BLaER1 treated with 17β-estradiol and CSF1 and Interleukin-3, amounts not matched to agents 10 nM and 100 nM (cell line): Measurements from ENCODE around the gene FRY.

ENCODE experiments used
- H3K27ac ChIP-seq, 11 experiments: shearing (Covaris generic); formaldehyde crosslinking; 2 replicates each; pipeline ENCODE4 v1.8.1; 2022
- H3K27me3 ChIP-seq, 11 experiments: shearing (Covaris generic); formaldehyde crosslinking; 2 replicates each; pipeline ENCODE4 v1.8.1; 2022
- H3K36me3 ChIP-seq, 11 experiments: shearing (Covaris generic); formaldehyde crosslinking; 2 replicates each; pipeline ENCODE4 v1.8.1; 2022
- H3K4me1 ChIP-seq, 10 experiments: shearing (Covaris generic); formaldehyde crosslinking; 2 replicates each; pipeline ENCODE4 v1.8.1; 2022
- H3K4me2 ChIP-seq, 11 experiments: shearing (Covaris generic); formaldehyde crosslinking; 2 replicates each; pipeline ENCODE4 v1.8.1; 2022
- H3K4me3 ChIP-seq, 10 experiments: shearing (Covaris generic); formaldehyde crosslinking; 2 replicates each; pipeline ENCODE4 v1.8.1; 2022
- H3K9ac ChIP-seq, 11 experiments: shearing (Covaris generic); formaldehyde crosslinking; 2 replicates each; pipeline ENCODE4 v1.8.1; 2022
- H3K9me3 ChIP-seq, 11 experiments: shearing (Covaris generic); formaldehyde crosslinking; replicated peaks in 1 of 11; 2 replicates each; pipeline ENCODE4 v1.8.1; 2022
- H4K20me1 ChIP-seq, 11 experiments: shearing (Covaris generic); formaldehyde crosslinking; 2 replicates each; pipeline ENCODE4 v1.8.1; 2022
- Cebpa-rat ChIP-seq, 11 experiments: shearing (Covaris generic); IDR thresholded peaks; 2 replicates each; pipeline ENCODE4 v1.8.1; 2022

The FRY gene

GRCh38 chr13:32079587-32079986 is 48.0 kb downstream of the FRY start:
- H3K4me3 ChIP-seq = no peak overlapping the region
- no peaks in the 10 kb centered on the region for H3K36me3 ChIP-seq
- no peak overlapping the region for H3K9ac ChIP-seq
- H3K4me1 ChIP-seq = peaks cover 0 to 6% (median 2%) of the 10 kb centered on the region in 10 experiments; a peak in 8 of 20 replicates
- H3K27ac ChIP-seq = no peak overlapping the region
- H3K27me3 ChIP-seq = no peaks in the 10 kb centered on the region
- peak overlapping the region in 7 of 11 experiments; percentile 11 to 47 (median 36); a peak in 9 of 22 replicates for H3K4me2 ChIP-seq
- TF ChIP-seq Cebpa-rat (IDR thresholded peaks at IDR 0.05) = no peak
- no peaks in the 10 kb centered on the region for H3K9me3 ChIP-seq
- no peaks in the 10 kb centered on the region for H4K20me1 ChIP-seq

DNA sequence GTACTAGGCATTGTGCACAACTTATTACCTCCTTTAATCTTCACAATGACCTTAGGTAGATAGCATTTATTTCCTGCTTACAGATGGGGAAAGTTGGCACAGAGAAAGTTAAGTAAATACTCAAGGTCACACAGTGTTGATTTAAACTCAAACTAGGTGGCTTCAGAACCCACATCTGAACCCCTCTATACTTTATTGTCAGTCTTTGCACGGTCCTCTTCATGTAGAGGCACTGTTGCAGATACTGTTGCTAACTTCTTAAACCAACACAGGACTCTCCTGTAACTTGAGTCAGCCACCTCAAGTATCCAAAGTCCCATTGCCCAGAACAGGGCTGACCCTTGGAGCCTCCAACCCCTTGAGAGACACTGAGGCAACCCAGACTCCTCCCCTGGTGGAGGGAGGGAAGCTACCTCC is 48.8 kb downstream of the FRY start:
- no peak for TF ChIP-seq Cebpa-rat (IDR thresholded peaks at IDR 0.05)
- H3K4me1 ChIP-seq = peaks cover 0 to 6% (median 2%) of the 10 kb centered on the region in 10 experiments; a peak in 8 of 20 replicates
- H3K9me3 ChIP-seq = no peaks in the 10 kb centered on the region
- H3K4me3 ChIP-seq = no peak overlapping the region
- H4K20me1 ChIP-seq = no peaks in the 10 kb centered on the region
- no peak overlapping the region for H3K9ac ChIP-seq
- no peaks in the 10 kb centered on the region for H3K36me3 ChIP-seq
- H3K27ac ChIP-seq = no peak overlapping the region
- no peak overlapping the region for H3K4me2 ChIP-seq
- no peaks in the 10 kb centered on the region for H3K27me3 ChIP-seq

DNA sequence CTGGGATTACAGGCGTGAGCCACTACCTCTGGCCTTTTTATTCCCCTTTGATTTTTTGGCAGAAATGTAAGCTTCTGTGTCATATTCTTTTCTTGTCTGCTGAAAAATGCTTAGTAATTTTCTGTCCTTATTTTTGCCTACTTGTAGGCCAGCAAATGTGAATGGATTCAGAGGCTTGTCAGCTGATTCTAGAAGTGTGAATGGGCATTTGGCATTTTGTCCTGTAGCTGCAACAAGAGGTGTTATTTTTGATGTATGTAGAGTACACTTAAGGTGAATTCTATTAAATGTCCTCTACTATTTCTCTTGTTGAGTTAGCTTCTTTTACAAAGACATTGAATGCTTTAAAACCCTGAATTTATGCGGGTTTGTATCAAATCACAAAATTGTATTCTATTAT is 50.0 kb downstream of the FRY start:
- Histone ChIP-seq H3K27me3 (no peaks in the 10 kb centered on the region), H3K4me3 (no peak overlapping the region), H3K4me2 (no peak overlapping the region), H3K9ac (no peak overlapping the region), H3K4me1 (peaks cover 0 to 6% (median 2%) of the 10 kb centered on the region in 10 experiments; a peak in 8 of 20 replicates), H3K9me3 (no peaks in the 10 kb centered on the region), H3K36me3 (no peaks in the 10 kb centered on the region), H3K27ac (no peak overlapping the region), H4K20me1 (no peaks in the 10 kb centered on the region)
- no peak for TF ChIP-seq Cebpa-rat (IDR thresholded peaks at IDR 0.05)

DNA sequence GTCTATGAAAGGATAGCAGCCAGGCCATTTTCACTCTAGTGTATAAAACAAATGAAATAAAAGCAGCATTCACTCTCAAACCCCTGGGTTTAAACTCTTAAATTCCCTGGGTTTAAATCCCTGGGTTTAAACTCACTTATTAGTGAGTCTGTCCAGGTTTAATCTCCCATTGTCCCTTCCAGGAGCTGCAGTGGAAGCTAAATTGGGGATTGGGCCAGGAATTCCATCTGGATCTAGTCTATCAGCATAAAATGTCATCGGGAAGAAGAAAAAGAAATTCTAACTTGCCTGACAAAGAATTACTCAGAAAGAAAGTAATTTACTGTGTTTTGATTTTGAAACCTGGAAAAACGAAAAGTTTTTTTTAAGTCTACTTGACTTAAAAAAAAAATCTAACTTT is 54.8 kb downstream of the FRY start:
- H3K27ac ChIP-seq = no peak overlapping the region

GRCh38 chr13:32086791-32087441 is 55.3 kb downstream of the FRY start:
- H3K27ac ChIP-seq = no peak overlapping the region
- no peak overlapping the region for H3K9ac ChIP-seq
- peaks cover 6 to 15% (median 13%) of the 10 kb centered on the region in 10 experiments; a peak in 19 of 20 replicates for H3K4me1 ChIP-seq
- H3K36me3 ChIP-seq = no peaks in the 10 kb centered on the region
- H3K9me3 ChIP-seq = peaks cover 0 to 13% (median 0%) of the 10 kb centered on the region in 11 experiments; a peak in 2 of 22 replicates
- no peak for TF ChIP-seq Cebpa-rat (IDR thresholded peaks at IDR 0.05)
- no peaks in the 10 kb centered on the region for H3K27me3 ChIP-seq
- H4K20me1 ChIP-seq = no peaks in the 10 kb centered on the region
- H3K4me2 ChIP-seq = no peak overlapping the region
- no peak overlapping the region for H3K4me3 ChIP-seq

More for the DNA sequence above, 54.8 kb downstream of the FRY start:
- peaks cover 0 to 13% (median 0%) of the 10 kb centered on the region in 11 experiments; a peak in 2 of 22 replicates for H3K9me3 ChIP-seq
- no peak for TF ChIP-seq Cebpa-rat (IDR thresholded peaks at IDR 0.05)
- no peak overlapping the region for H3K9ac ChIP-seq
- peaks cover 6 to 15% (median 13%) of the 10 kb centered on the region in 10 experiments; a peak in 19 of 20 replicates for H3K4me1 ChIP-seq
- H3K27me3 ChIP-seq = no peaks in the 10 kb centered on the region
- H4K20me1 ChIP-seq = no peaks in the 10 kb centered on the region
- no peak overlapping the region for H3K4me2 ChIP-seq
- H3K36me3 ChIP-seq = no peaks in the 10 kb centered on the region
- H3K4me3 ChIP-seq = no peak overlapping the region

DNA sequence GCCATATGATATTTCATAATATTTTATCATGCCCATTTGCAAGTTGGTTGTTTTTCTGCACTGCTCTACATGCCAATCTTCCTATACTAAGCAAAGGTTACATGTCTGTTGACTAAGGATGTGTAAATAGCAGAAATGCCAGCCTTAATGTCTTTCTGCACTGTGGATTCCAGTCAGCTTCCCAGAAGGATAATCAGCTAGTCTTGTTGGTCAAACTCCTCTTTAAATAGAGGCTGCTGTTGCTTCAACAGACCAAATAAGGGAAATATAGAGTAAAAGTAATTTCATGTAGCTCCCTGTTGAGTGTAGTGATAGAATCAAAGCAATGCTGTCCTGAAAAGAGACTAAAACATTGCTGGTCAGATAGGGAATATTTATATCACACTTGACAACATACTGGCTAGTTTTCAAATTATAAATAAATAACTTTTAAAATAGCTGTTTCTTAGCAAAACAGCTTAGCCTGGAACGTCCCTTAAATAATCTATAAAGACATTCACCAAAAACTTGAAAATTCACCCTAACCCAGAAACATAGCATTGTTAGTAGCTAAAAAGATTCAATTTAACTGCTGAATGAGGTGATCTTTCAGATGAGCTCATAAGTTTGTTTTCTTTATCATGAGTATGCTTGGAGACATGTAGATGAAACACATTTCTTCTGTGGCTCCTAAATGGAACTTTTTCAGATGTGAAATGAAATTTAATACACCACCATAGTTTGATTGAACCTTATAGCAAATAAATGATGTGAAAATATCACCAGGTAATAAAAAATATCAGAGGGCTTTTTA is 56.6 kb downstream of the FRY start:
- H3K9ac ChIP-seq = no peak overlapping the region
- peaks cover 0 to 13% (median 0%) of the 10 kb centered on the region in 11 experiments; a peak in 2 of 22 replicates for H3K9me3 ChIP-seq
- no peaks in the 10 kb centered on the region for H3K27me3 ChIP-seq
- peaks cover 6 to 15% (median 13%) of the 10 kb centered on the region in 10 experiments; a peak in 19 of 20 replicates for H3K4me1 ChIP-seq
- no peak overlapping the region for H3K27ac ChIP-seq
- TF ChIP-seq Cebpa-rat (IDR thresholded peaks at IDR 0.05) = no peak
- no peaks in the 10 kb centered on the region for H4K20me1 ChIP-seq
- no peak overlapping the region for H3K4me3 ChIP-seq
- no peak overlapping the region for H3K4me2 ChIP-seq
- no peaks in the 10 kb centered on the region for H3K36me3 ChIP-seq

DNA sequence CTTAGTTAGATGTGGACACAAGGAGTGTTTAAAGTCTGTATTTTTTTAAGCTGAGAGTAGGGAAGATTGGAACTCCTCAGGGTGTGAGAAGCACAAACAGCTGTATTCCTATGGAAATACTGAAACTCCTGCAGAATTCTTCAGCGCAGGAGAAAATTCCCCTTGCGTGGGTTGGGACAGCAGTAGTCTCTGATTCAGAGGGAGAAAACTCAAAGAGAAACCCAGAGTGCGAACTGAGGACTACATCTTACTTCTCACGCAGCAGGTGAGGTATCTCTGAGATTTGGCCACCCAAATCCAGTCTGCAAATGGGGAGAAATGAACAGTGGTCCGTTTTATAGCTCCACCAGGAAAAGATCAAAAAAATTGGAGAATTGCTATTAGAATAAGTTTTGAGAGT is 60.9 kb downstream of the FRY start:
- Histone ChIP-seq H3K9me3 (peaks cover 0 to 11% (median 0%) of the 10 kb centered on the region in 11 experiments; a peak in 2 of 22 replicates), H3K36me3 (no peaks in the 10 kb centered on the region), H3K4me3 (no peak overlapping the region), H3K4me2 (no peak overlapping the region), H3K9ac (no peak overlapping the region), H3K27me3 (no peaks in the 10 kb centered on the region), H3K27ac (no peak overlapping the region), H4K20me1 (no peaks in the 10 kb centered on the region), H3K4me1 (peaks cover 6 to 15% (median 13%) of the 10 kb centered on the region in 10 experiments; a peak in 19 of 20 replicates)
- no peak for TF ChIP-seq Cebpa-rat (IDR thresholded peaks at IDR 0.05)

DNA sequence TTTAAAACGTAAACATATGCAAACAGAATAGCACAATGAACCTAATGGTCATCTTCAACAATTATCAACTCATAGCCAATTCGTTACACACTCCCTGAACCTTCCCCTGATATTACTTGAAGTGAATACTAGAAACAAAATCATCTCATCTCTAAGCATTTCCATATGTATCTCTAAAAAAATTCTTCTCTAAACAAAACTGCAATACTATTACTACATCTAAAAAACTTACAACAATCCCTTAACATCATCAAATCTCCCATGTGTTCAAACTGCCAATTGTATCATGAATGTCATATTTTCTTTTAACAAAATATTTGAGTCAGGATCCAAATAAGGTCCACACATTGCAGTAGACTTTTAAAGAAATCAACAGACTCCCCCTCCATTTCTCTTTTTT is 61.4 kb downstream of the FRY start:
- no peaks in the 10 kb centered on the region for H4K20me1 ChIP-seq
- no peak overlapping the region for H3K4me3 ChIP-seq
- no peak overlapping the region for H3K4me2 ChIP-seq
- H3K9ac ChIP-seq = no peak overlapping the region
- H3K4me1 ChIP-seq = peaks cover 6 to 15% (median 13%) of the 10 kb centered on the region in 10 experiments; a peak in 19 of 20 replicates
- H3K27ac ChIP-seq = no peak overlapping the region
- H3K27me3 ChIP-seq = no peaks in the 10 kb centered on the region
- peaks cover 0 to 11% (median 0%) of the 10 kb centered on the region in 11 experiments; a peak in 1 of 22 replicates for H3K9me3 ChIP-seq
- no peak for TF ChIP-seq Cebpa-rat (IDR thresholded peaks at IDR 0.05)
- no peaks in the 10 kb centered on the region for H3K36me3 ChIP-seq

GRCh38 chr13:32098272-32098671 is 66.7 kb downstream of the FRY start:
- no peaks in the 10 kb centered on the region for H4K20me1 ChIP-seq
- peaks cover 0 to 7% (median 4%) of the 10 kb centered on the region in 11 experiments; a peak in 5 of 22 replicates for H3K9me3 ChIP-seq
- no peak overlapping the region for H3K4me3 ChIP-seq
- no peaks in the 10 kb centered on the region for H3K36me3 ChIP-seq
- H3K27me3 ChIP-seq = no peaks in the 10 kb centered on the region
- no peaks in the 10 kb centered on the region for H3K4me1 ChIP-seq
- TF ChIP-seq Cebpa-rat (IDR thresholded peaks at IDR 0.05) = no peak
- H3K9ac ChIP-seq = no peak overlapping the region
- H3K27ac ChIP-seq = no peak overlapping the region
- no peak overlapping the region for H3K4me2 ChIP-seq
